ENCODE data around the gene LRRK2. TPM values are rescaled to one million over a fixed set of nuclear protein-coding genes. Genes with fewer than 3 reads are reported as not detected.

The LRRK2 gene
- total RNA-seq, 1 experiment from 2014 or later = 0.66 TPM

DNA sequence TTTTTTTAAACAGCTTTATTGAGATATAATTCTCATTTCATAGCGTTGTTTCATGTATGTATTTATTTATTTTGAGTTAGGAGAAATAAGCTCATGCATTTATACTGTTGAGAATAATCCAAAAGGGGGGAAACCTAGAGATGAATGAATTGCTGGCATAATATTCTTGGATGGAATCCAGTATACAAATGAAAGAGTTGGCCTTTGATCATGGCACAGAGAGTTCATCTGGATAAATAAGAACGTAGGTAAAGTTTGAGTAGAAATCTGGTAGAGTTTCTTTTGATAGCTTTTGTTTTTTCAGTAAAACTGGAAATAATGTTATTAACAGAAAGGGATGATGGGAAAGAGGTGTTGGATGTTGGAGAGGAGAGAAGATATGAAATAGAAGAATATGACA, 166.2 kb downstream of the LRRK2 start:
- DNase-seq (ENCODE audit: low read depth) = no peak

DNA sequence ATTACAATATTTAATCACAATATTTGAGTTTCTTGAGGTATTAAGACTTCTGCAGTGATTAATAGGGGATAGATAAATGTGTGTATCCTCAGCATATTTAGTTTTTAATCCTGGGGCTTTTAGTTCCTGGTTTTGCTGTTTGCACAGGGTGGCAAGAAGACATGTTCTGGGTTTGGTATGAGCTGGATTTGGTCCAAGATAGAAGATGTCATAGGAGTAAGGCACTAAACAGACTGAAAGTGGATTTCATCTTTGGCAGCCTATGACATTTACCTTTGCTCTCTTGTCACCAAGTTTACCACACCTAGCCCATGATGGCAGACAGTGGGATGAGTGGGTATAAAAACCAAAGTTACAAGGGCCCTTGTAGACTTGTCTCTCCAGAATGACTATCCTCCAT, 168.2 kb downstream of the LRRK2 start:
- DNase-seq (ENCODE audit: low read depth) = no peak

DNA sequence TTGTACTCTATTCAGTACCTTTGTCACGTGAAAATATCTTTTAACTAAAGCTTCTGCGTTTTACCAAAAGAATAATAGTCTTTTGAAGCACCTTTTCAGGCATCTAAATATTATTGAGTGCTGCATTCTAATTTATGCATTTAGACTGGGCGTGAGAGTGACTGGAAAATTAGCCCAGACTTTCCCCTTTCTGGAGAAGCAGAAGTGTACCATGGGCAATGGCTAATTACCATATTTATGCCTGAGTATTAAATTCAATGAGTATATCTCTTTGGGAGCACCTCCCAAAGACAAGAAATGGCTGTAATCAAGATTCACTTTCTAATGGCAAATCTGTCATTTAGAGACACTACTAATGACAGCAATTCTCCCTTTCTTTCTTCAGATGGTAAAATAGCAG, 174.9 kb downstream of the LRRK2 start:
- DNase-seq (ENCODE audit: low read depth) = no peak

DNA sequence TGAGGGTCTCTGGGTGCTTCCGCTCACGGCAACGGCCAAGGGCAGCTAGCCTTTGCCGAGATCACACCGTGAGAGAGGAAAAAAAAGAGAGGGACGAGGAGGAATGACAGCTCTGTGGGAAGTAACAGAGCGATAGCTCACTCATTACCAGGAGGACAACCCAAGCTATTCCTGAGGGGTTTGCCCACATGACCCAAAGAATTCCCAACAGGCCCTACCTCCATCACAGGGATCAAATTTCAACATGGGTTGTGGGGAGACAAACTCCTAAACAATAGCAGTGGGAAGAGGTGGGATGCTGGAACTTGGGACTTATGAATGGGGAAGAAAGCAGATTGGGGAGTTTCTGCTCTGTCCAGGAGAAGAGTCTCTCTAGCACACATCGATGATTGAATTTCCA, 180.6 kb downstream of the LRRK2 start:
- DNase-seq (ENCODE audit: low read depth) = no peak

Other genes with a start within 250 kb of the LRRK2 start
- 6.4 and 6.9 TPM in 2 replicates for gene SLC2A13, start 118.9 kb upstream of the LRRK2 start, total RNA-seq (2014; rRNA removed; shearing (Covaris generic))

Measured in HT1080 (cell line).